Central memory CD8-positive, alpha-beta T cell (primary cell): Measurements from ENCODE around the gene TSPYL2.

ENCODE experiments used
- ATAC-seq: fragments of 150-1000 bp; cut with Tn5 transposase; replicated peaks from 2 replicates; pipeline ENCODE4 v1.10.0; 2022; ENCODE audit warnings: mild to moderate bottlenecking, moderate FRiP score, moderate number of reproducible peaks; ENCODE audit not compliant: poor library complexity, severe bottlenecking; ENCODE audit errors: extremely low read depth
- DNase-seq, 2 donors: peaks; one replicate each; pipeline ENCODE4 v3.0.0; 2021; ENCODE audit warnings: low spot score in 2 of 2
- H3K27ac Mint-ChIP-seq: one replicate; pipeline ENCODE4 v1.8.0; 2022; ENCODE audit warnings: low read depth, mild to moderate bottlenecking, moderate library complexity, mixed read lengths
- H3K27me3 Mint-ChIP-seq: one replicate; pipeline ENCODE4 v1.8.0; 2022; ENCODE audit warnings: mixed read lengths
- H3K36me3 Mint-ChIP-seq: one replicate; pipeline ENCODE4 v1.8.0; 2022; ENCODE audit warnings: mild to moderate bottlenecking, moderate library complexity, mixed read lengths; ENCODE audit not compliant: insufficient read depth
- H3K4me1 Mint-ChIP-seq: one replicate; pipeline ENCODE4 v1.8.0; 2022; ENCODE audit warnings: mixed read lengths
- H3K4me3 Mint-ChIP-seq: one replicate; pipeline ENCODE4 v1.8.0; 2022; ENCODE audit warnings: mild to moderate bottlenecking, moderate library complexity, mixed read lengths
- H3K9me3 Mint-ChIP-seq: one replicate; pipeline ENCODE4 v1.8.0; 2022; ENCODE audit warnings: mixed read lengths

TSPYL2 gene

GRCh38 chrX:53081925-53082772, at the start of gene TSPYL2:
Gene TSPYL2, plus strand, starts transcription at chrX:53082367. Its CDS starts 132 bp downstream, at chrX:53082499.
- peak; percentile 78 to 94 for DNase-seq

GRCh38 chrX:53036149-53036548, 46.0 kb upstream of the TSPYL2 start:
- Mint-ChIP-seq H3K4me3 (no peak overlapping the region), H3K36me3 (no peaks in the 10 kb centered on the region), H3K27me3 (peaks cover 36% of the 10 kb centered on the region), H3K4me1 (no peaks in the 10 kb centered on the region), H3K27ac (no peak overlapping the region), H3K9me3 (no peaks in the 10 kb centered on the region)
- DNase-seq = no peak
- no peak for ATAC-seq

More at GRCh38 chrX:53081925-53082772, at the start of gene TSPYL2:
- Mint-ChIP-seq H3K36me3 (peaks cover 53% of the 10 kb centered on the region), H3K4me3 (peak within 1 kb of the TSS; percentile 84), H3K27ac (peak within 1 kb of the TSS; percentile 93), H3K27me3 (no peaks in the 10 kb centered on the region), H3K4me1 (peaks cover 39% of the 10 kb centered on the region), H3K9me3 (no peaks in the 10 kb centered on the region)
- peak; percentile 80 for ATAC-seq

GRCh38 chrX:53039236-53039635, 42.9 kb upstream of the TSPYL2 start:
- H3K27me3 Mint-ChIP-seq = peaks cover 36% of the 10 kb centered on the region
- no peaks in the 10 kb centered on the region for H3K4me1 Mint-ChIP-seq
- no peak overlapping the region for H3K27ac Mint-ChIP-seq
- no peak for ATAC-seq
- H3K4me3 Mint-ChIP-seq = no peak overlapping the region
- no peak for DNase-seq
- no peaks in the 10 kb centered on the region for H3K36me3 Mint-ChIP-seq
- H3K9me3 Mint-ChIP-seq = no peaks in the 10 kb centered on the region

GRCh38 chrX:53044995-53045394, 37.2 kb upstream of the TSPYL2 start:
- no peaks in the 10 kb centered on the region for H3K36me3 Mint-ChIP-seq
- peaks cover 4% of the 10 kb centered on the region for H3K4me1 Mint-ChIP-seq
- no peak overlapping the region for H3K4me3 Mint-ChIP-seq
- no peak overlapping the region for H3K27ac Mint-ChIP-seq
- DNase-seq (no peak), ATAC-seq (no peak)
- no peaks in the 10 kb centered on the region for H3K9me3 Mint-ChIP-seq
- H3K27me3 Mint-ChIP-seq = no peaks in the 10 kb centered on the region

GRCh38 chrX:53047228-53047627, 34.9 kb upstream of the TSPYL2 start:
- no peak overlapping the region for H3K27ac Mint-ChIP-seq
- H3K9me3 Mint-ChIP-seq = no peaks in the 10 kb centered on the region
- H3K4me3 Mint-ChIP-seq = no peak overlapping the region
- ATAC-seq (no peak), DNase-seq (no peak)
- no peaks in the 10 kb centered on the region for H3K27me3 Mint-ChIP-seq
- H3K4me1 Mint-ChIP-seq = peaks cover 4% of the 10 kb centered on the region
- no peaks in the 10 kb centered on the region for H3K36me3 Mint-ChIP-seq

- no peak within 1 kb of the TSS for H3K4me3 Mint-ChIP-seq
- no peak for ATAC-seq
- no peaks in the 10 kb centered on the region for H3K27me3 Mint-ChIP-seq
- no peaks in the 10 kb centered on the region for H3K36me3 Mint-ChIP-seq
- no peaks in the 10 kb centered on the region for H3K9me3 Mint-ChIP-seq
- no peak for DNase-seq
- no peak within 1 kb of the TSS for H3K27ac Mint-ChIP-seq
- H3K4me1 Mint-ChIP-seq = peaks cover 4% of the 10 kb centered on the region
These were observed 33.7 kb upstream of the TSPYL2 start, which contains the start of gene GPR173 for GRCh38 chrX:53048169-53049126. Gene GPR173, plus strand, starts transcription at chrX:53048789. Its CDS starts 27,833 bp downstream, at chrX:53076622.

GRCh38 chrX:53049127-53049517, 33.0 kb upstream of the TSPYL2 start:
- Mint-ChIP-seq H3K4me1 (peaks cover 4% of the 10 kb centered on the region), H3K9me3 (no peaks in the 10 kb centered on the region), H3K27ac (no peak overlapping the region), H3K27me3 (no peaks in the 10 kb centered on the region), H3K36me3 (no peaks in the 10 kb centered on the region), H3K4me3 (no peak overlapping the region)
- no peak for ATAC-seq
- no peak for DNase-seq

GRCh38 chrX:53050841-53051240, 31.3 kb upstream of the TSPYL2 start:
- Mint-ChIP-seq H3K4me3 (no peak overlapping the region), H3K9me3 (no peaks in the 10 kb centered on the region), H3K4me1 (peaks cover 4% of the 10 kb centered on the region), H3K27ac (no peak overlapping the region), H3K36me3 (no peaks in the 10 kb centered on the region), H3K27me3 (no peaks in the 10 kb centered on the region)
- ATAC-seq (no peak), DNase-seq (no peak)

- no peaks in the 10 kb centered on the region for H3K36me3 Mint-ChIP-seq
- no peak overlapping the region for H3K4me3 Mint-ChIP-seq
- H3K4me1 Mint-ChIP-seq = no peaks in the 10 kb centered on the region
- no peak overlapping the region for H3K27ac Mint-ChIP-seq
- H3K27me3 Mint-ChIP-seq = no peaks in the 10 kb centered on the region
- no peaks in the 10 kb centered on the region for H3K9me3 Mint-ChIP-seq
- ATAC-seq (no peak), DNase-seq (no peak)
These were observed 26.8 kb upstream of the TSPYL2 start for GRCh38 chrX:53055244-53055849.

- H3K27ac Mint-ChIP-seq = no peak overlapping the region
- H3K36me3 Mint-ChIP-seq = no peaks in the 10 kb centered on the region
- DNase-seq (no peak), ATAC-seq (no peak)
- no peaks in the 10 kb centered on the region for H3K9me3 Mint-ChIP-seq
- no peaks in the 10 kb centered on the region for H3K4me1 Mint-ChIP-seq
- H3K4me3 Mint-ChIP-seq = no peak overlapping the region
- no peaks in the 10 kb centered on the region for H3K27me3 Mint-ChIP-seq
These were observed 25.9 kb upstream of the TSPYL2 start for GRCh38 chrX:53056292-53056691.

GRCh38 chrX:53065104-53065503, 17.1 kb upstream of the TSPYL2 start:
- DNase-seq = no peak

GRCh38 chrX:53071064-53071463, 11.1 kb upstream of the TSPYL2 start:
- Mint-ChIP-seq H3K9me3 (no peaks in the 10 kb centered on the region), H3K4me3 (no peak overlapping the region), H3K36me3 (peaks cover 7% of the 10 kb centered on the region), H3K27ac (peak overlapping the region; percentile 93), H3K27me3 (no peaks in the 10 kb centered on the region), H3K4me1 (peaks cover 14% of the 10 kb centered on the region)
- DNase-seq = no peak
- ATAC-seq = no peak

More at GRCh38 chrX:53065104-53065503, 17.1 kb upstream of the TSPYL2 start:
- Mint-ChIP-seq H3K27me3 (no peaks in the 10 kb centered on the region), H3K4me1 (no peaks in the 10 kb centered on the region), H3K27ac (no peak overlapping the region), H3K9me3 (no peaks in the 10 kb centered on the region), H3K36me3 (no peaks in the 10 kb centered on the region), H3K4me3 (no peak overlapping the region)
- no peak for ATAC-seq
